H1 (cell line): ENCODE data around the gene LRRC17. TPM values are rescaled to one million over a fixed set of nuclear protein-coding genes. Genes with fewer than 3 reads are reported as not detected.

Experiments
- CTCF ChIA-PET: fragments of 300-600 bp; sonication (Branson Sonifier 250); formaldehyde crosslinking; loops from one replicate; lab custom pipeline; 2021; ENCODE audit not compliant: partially characterized antibody; lab: Charles Lee
- POLR2A ChIA-PET: fragments of 300-600 bp; sonication (Branson Sonifier 250); formaldehyde crosslinking; loops from one replicate; lab custom pipeline; 2021; ENCODE audit warnings: inconsistent platforms; ENCODE audit not compliant: partially characterized antibody; lab: Charles Lee
- DNase-seq, 2 experiments: peaks; one replicate each; pipeline versions ENCODE4 v3.0.0 to v3.0.0-alpha.2; 2010 to 2022; ENCODE audit warnings: low spot score in 2 of 2, low read depth in 1 of 2, mixed read lengths in 1 of 2
- FAIRE-seq: peaks from 2 replicates; lab custom pipeline; 2011; peaks lifted over from hg19 to GRCh38; lab: Jason Lieb, UNC
- H2AFZ ChIP-seq: 2 replicates; pipeline ENCODE4 v1.8.1; 2012; ENCODE audit warnings: low read length, inconsistent platforms
- H2AK5ac ChIP-seq: 2 replicates; pipeline ENCODE4 v1.6.1; 2013; ENCODE audit warnings: low read depth, low read length
- H2BK120ac ChIP-seq: replicated peaks from 2 replicates; pipeline ENCODE3; 2013; ENCODE audit warnings: low read depth, low read length, inconsistent platforms
- H2BK12ac ChIP-seq: 2 replicates; pipeline ENCODE4 v1.6.1; 2013; ENCODE audit warnings: low read depth, low read length
- H2BK15ac ChIP-seq: 2 replicates; pipeline ENCODE4 v1.6.1; 2013; ENCODE audit warnings: low read length
- H2BK20ac ChIP-seq: 2 replicates; pipeline ENCODE4 v1.6.1; 2013; ENCODE audit warnings: low read length
- H2BK5ac ChIP-seq: 2 replicates; pipeline ENCODE4 v1.6.1; 2013; ENCODE audit warnings: low read depth, low read length
- H3K14ac ChIP-seq: 2 replicates; pipeline ENCODE4 v1.6.1; 2013; ENCODE audit warnings: inconsistent platforms; ENCODE audit not compliant: insufficient read length
- H3K18ac ChIP-seq: 2 replicates; pipeline ENCODE4 v1.6.1; 2013; ENCODE audit warnings: low read length; ENCODE audit errors: extremely low read depth
- H3K23ac ChIP-seq: 2 replicates; pipeline ENCODE4 v1.6.1; 2013; ENCODE audit warnings: inconsistent platforms; ENCODE audit not compliant: insufficient read length
- H3K23me2 ChIP-seq: 2 replicates; pipeline ENCODE4 v1.6.1; 2013; ENCODE audit warnings: low read depth, low read length
- H3K27ac ChIP-seq: 2 replicates; pipeline ENCODE4 v1.6.1; 2011; ENCODE audit warnings: low read depth, low read length, inconsistent platforms
- H3K27me3 ChIP-seq, 4 experiments: replicated peaks in 1 of 4; 1 replicate in 1 of 4; 2 replicates in 3 of 4; pipeline versions ENCODE4 v1.6.1 to v1.8.1; 2011 to 2013; ENCODE audit warnings: low read length in 3 of 4, mild to moderate bottlenecking in 3 of 4, inconsistent platforms in 2 of 4, mixed read lengths in 2 of 4, moderate library complexity in 1 of 4; ENCODE audit not compliant: control insufficient read depth in 3 of 4, insufficient read depth in 3 of 4; ENCODE audit errors: extremely low read depth in 1 of 4
- H3K36me3 ChIP-seq, 4 experiments: 2 replicates each; pipeline versions ENCODE4 v1.6.1 to v1.8.1; 2011 to 2013; ENCODE audit warnings: mild to moderate bottlenecking in 4 of 4, low read length in 3 of 4, moderate library complexity in 2 of 4, control low read depth in 1 of 4, inconsistent platforms in 1 of 4; ENCODE audit not compliant: insufficient read depth in 4 of 4, control insufficient read depth in 2 of 4
- H3K4ac ChIP-seq: replicated peaks from 2 replicates; pipeline ENCODE3; 2013; ENCODE audit warnings: low read length, low read depth, mixed read lengths, inconsistent platforms; ENCODE audit not compliant: insufficient read length
- H3K4me1 ChIP-seq, 4 experiments: replicated peaks in 1 of 4; 1 replicate in 1 of 4; 2 replicates in 3 of 4; pipeline versions ENCODE4 v1.6.1 to v1.8.1; 2011 to 2013; ENCODE audit warnings: low read length in 3 of 4, inconsistent platforms in 2 of 4, mixed read lengths in 1 of 4; ENCODE audit not compliant: insufficient read depth in 4 of 4, control insufficient read depth in 3 of 4
- H3K4me2 ChIP-seq, 2 experiments: 2 replicates each; pipeline versions ENCODE4 v1.6.1 to v1.8.1; 2011 to 2013; ENCODE audit warnings: low read depth in 2 of 2, low read length in 2 of 2, control low read depth in 1 of 2, inconsistent platforms in 1 of 2, mild to moderate bottlenecking in 1 of 2; ENCODE audit not compliant: insufficient read depth in 1 of 2
- H3K4me3 ChIP-seq, 4 experiments: fragments of 200-600, 300-600 bp in 1 of 4; sonication (generic), shearing (Covaris generic), sonication (Bioruptor Twin) in 1 of 4; 2 replicates each; pipeline versions ENCODE4 v1.5.1 to v1.8.1; 2011 to 2016; ENCODE audit warnings: low read length in 4 of 4, low read depth in 3 of 4, control low read depth in 2 of 4, inconsistent platforms in 2 of 4, mild to moderate bottlenecking in 2 of 4, mixed read lengths in 1 of 4, moderate library complexity in 1 of 4; ENCODE audit not compliant: insufficient read depth in 2 of 4; ENCODE audit errors: extremely low read depth in 1 of 4
- H3K56ac ChIP-seq: replicated peaks from 2 replicates; pipeline ENCODE3; 2013; ENCODE audit warnings: low read depth, mild to moderate bottlenecking, mixed read lengths, low read length, inconsistent platforms; ENCODE audit not compliant: insufficient read length
- H3K79me1 ChIP-seq: 2 replicates; pipeline ENCODE4 v1.6.1; 2013; ENCODE audit warnings: low read depth, low read length, control low read depth
- H3K79me2 ChIP-seq, 2 experiments: 2 replicates each; pipeline versions ENCODE4 v1.6.1 to v1.8.1; 2012 to 2013; ENCODE audit warnings: low read length in 2 of 2, mild to moderate bottlenecking in 2 of 2, inconsistent platforms in 1 of 2; ENCODE audit not compliant: insufficient read depth in 2 of 2, control insufficient read depth in 1 of 2
- H3K9ac ChIP-seq, 4 experiments: replicated peaks in 1 of 4; 1 replicate in 1 of 4; 2 replicates in 3 of 4; pipeline versions ENCODE4 v1.6.1 to v1.8.1; 2011 to 2013; ENCODE audit warnings: low read depth in 3 of 4, low read length in 3 of 4, control low read depth in 2 of 4, mild to moderate bottlenecking in 2 of 4, moderate library complexity in 2 of 4, inconsistent platforms in 1 of 4; ENCODE audit errors: extremely low read depth in 1 of 4
- H3K9me3 ChIP-seq, 2 experiments: 2 replicates each; pipeline versions ENCODE4 v1.6.1 to v1.8.1; 2012 to 2013; ENCODE audit warnings: mild to moderate bottlenecking in 2 of 2, moderate library complexity in 2 of 2, control low read depth in 1 of 2, inconsistent platforms in 1 of 2, low read depth in 1 of 2, low read length in 1 of 2, mixed read lengths in 1 of 2; ENCODE audit not compliant: insufficient read depth in 2 of 2
- H4K20me1 ChIP-seq, 2 experiments: replicated peaks in 1 of 2; 2 replicates each; pipeline versions ENCODE3 to v1.8.1; 2011 to 2013; ENCODE audit warnings: inconsistent platforms in 2 of 2, low read length in 2 of 2, mild to moderate bottlenecking in 1 of 2; ENCODE audit not compliant: insufficient read depth in 2 of 2, control insufficient read depth in 1 of 2
- H4K5ac ChIP-seq: 2 replicates; pipeline ENCODE4 v1.6.1; 2013; ENCODE audit warnings: low read length, low read depth, mixed read lengths, inconsistent platforms; ENCODE audit not compliant: insufficient read length
- H4K8ac ChIP-seq: 2 replicates; pipeline ENCODE4 v1.8.0; 2013; ENCODE audit warnings: mild to moderate bottlenecking, moderate library complexity, low read length, inconsistent platforms; ENCODE audit not compliant: insufficient read depth; ENCODE audit errors: extremely low read depth
- H4K91ac ChIP-seq: replicated peaks from 2 replicates; pipeline ENCODE3; 2013; ENCODE audit warnings: low read length, mixed read lengths, inconsistent platforms; ENCODE audit not compliant: insufficient read length
- BCL11A ChIP-seq, 2 experiments: IDR thresholded peaks; one replicate each; pipeline ENCODE4 v1.6.1; 2011; ENCODE audit warnings: low read depth in 2 of 2, low read length in 2 of 2, mild to moderate bottlenecking in 2 of 2
- BRCA1 ChIP-seq: IDR thresholded peaks from 2 replicates; pipeline ENCODE4 v1.6.1; 2012; ENCODE audit warnings: low read depth, low read length, improper control_type of control experiment
- HDAC6 ChIP-seq: IDR thresholded peaks from one replicate; pipeline ENCODE4 v1.7.1; 2012; ENCODE audit warnings: low read depth, mild to moderate bottlenecking, inconsistent platforms, low read length, moderate library complexity
- MAFK ChIP-seq: IDR thresholded peaks from 2 replicates; pipeline ENCODE4 v1.6.1; 2012; ENCODE audit warnings: low read depth, mild to moderate bottlenecking, improper control_type of control experiment, low read length
- NANOG ChIP-seq: IDR thresholded peaks from 2 replicates; pipeline ENCODE4 v1.6.1; 2011; ENCODE audit warnings: low read length, low read depth, mild to moderate bottlenecking, inconsistent platforms; ENCODE audit not compliant: insufficient read depth, poor library complexity, severe bottlenecking
- SAP30 ChIP-seq: fragments of 300-600 bp; sonication (generic); IDR thresholded peaks from 2 replicates; pipeline ENCODE4 v1.7.1; 2012; ENCODE audit warnings: low read length, moderate library complexity, mild to moderate bottlenecking, inconsistent platforms; ENCODE audit not compliant: insufficient read depth, insufficient replicate concordance
- WGBS, 2 experiments: shearing (Covaris generic) in 1 of 2; methylation state at CpG; one replicate each; pipeline versions ENCODE4 v1.1.6 to v1.1.7; 2013 to 2015; ENCODE audit warnings: low lambda C conversion rate in 2 of 2, mixed read lengths in 2 of 2, inconsistent platforms in 1 of 2, low coverage in 1 of 2, missing lambda C conversion rate in 1 of 2; ENCODE audit not compliant: insufficient replicate concordance in 2 of 2, insufficient coverage in 1 of 2, insufficient read length in 1 of 2; ENCODE audit errors: extremely low coverage in 1 of 2, missing lambda C conversion rate in 1 of 2; 5-methylcytosine and 5-hydroxymethylcytosine counted together
- polyA plus RNA-seq, 7 experiments: library from polyadenylated mRNA; depleted of rRNA in 3 of 7; stranded (reverse) in 5 of 7; unstranded in 2 of 7; fragments of >200 nt in 5 of 7; fragments of 200-250 nt in 2 of 7; gene quantifications; 1 replicate in 5 of 7; 2 replicates in 1 of 7; 4 replicates in 1 of 7; pipeline versions ENCODE4 v1.2.1 to v1.2.3, GENCODE V29; 2011 to 2013; ENCODE audit warnings: missing spikeins in 2 of 7, mixed read lengths in 2 of 7
- total RNA-seq: library from RNA; stranded (reverse); fragmentation: NEBNext Ultra II Directional; extraction: Animal tissue kit (Norgen Biotek cat#: 25700); gene quantifications from 2 replicates; pipeline ENCODE4 v1.2.1, GENCODE V29; 2021

Gene LRRC17
- total and polyA plus RNA-seq, 2 of the 8 experiments (the other 6 are each of a cell fraction or from before 2014, with no cell fraction given), result 3.0 TPM

DNA sequence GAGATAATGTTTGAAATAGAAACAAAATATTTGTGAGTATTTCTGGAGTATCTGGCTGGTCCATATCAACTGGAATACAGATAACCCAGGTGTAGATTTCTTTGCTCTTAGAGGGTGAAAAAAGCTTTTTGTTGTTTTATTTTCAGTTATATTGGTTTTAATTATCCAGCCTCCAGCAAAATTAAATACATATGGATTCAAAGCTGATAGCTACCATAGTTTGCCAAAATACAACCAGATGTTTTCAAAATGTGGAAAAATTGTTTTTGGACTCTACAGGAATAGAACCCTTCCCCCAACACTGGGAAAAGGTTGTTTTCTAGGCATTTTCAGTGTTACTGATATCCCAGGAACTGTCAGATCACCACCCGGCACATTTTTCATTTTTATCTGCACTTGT is 30.1 kb downstream of the LRRC17 start:
- Histone ChIP-seq H3K4me1 (peaks cover 3 to 25% (median 16%) of the 10 kb centered on the region in 4 experiments; a peak in 6 of 7 replicates), H3K14ac (no peak overlapping the region), H2BK5ac (no peak overlapping the region), H2BK120ac (peak overlapping the region; percentile 86), H3K9ac (no peak overlapping the region), H3K79me1 (no peaks in the 10 kb centered on the region), H2BK12ac (no peak overlapping the region; the same call in 1 of the 2 replicates), H3K9me3 (no peaks in the 10 kb centered on the region), H3K4me3 (peak overlapping the region in 1 of 4 experiments; percentile 46; a peak in 1 of 8 replicates), H3K23ac (no peak overlapping the region), H4K91ac (no peak overlapping the region), H2AK5ac (no peak overlapping the region), H3K23me2 (no peaks in the 10 kb centered on the region), H3K79me2 (no peaks in the 10 kb centered on the region), H3K27ac (no peak overlapping the region), H2BK15ac (no peak overlapping the region), H2AFZ (no peak overlapping the region), H3K18ac (no peak overlapping the region; the same call in 1 of the 2 replicates), H4K8ac (no peak overlapping the region), H3K4me2 (peak overlapping the region; percentile 45 to 64; a peak in 3 of 4 replicates), H4K5ac (peak overlapping the region; percentile 60), H4K20me1 (no peaks in the 10 kb centered on the region), H3K56ac (no peak overlapping the region), H3K27me3 (no peaks in the 10 kb centered on the region), H3K36me3 (no peaks in the 10 kb centered on the region), H2BK20ac (no peak overlapping the region), H3K4ac (no peak overlapping the region)
- DNase-seq, result no peak
- no peak for TF ChIP-seq SAP30
- TF ChIP-seq MAFK, result no peak
- TF ChIP-seq BRCA1, result no peak
- no peak for TF ChIP-seq NANOG
- TF ChIP-seq HDAC6, result no peak
- no peak for TF ChIP-seq BCL11A (IDR thresholded peaks at IDR 0.05; ENCODE audit: low read depth in 2 of 2, low read length in 2 of 2)
- no peak for FAIRE-seq
- POLR2A ChIA-PET, result no interaction called here
- CTCF ChIA-PET, result no interaction called here
- 85% methylated on average over 1 of the region's 1 CpG; no CpG with 5 or more reads in 1 of the 2 experiments for WGBS, 2 experiments
